GM19455 (cell line): ENCODE measurements around the gene DCLK1.
"Not testable (repeated sequence)": the region's sequence is repeated elsewhere in the genome, so short reads cannot be mapped to it uniquely, and the experiment has no call there.

ENCODE experiments used
- ATAC-seq: cut with Tn5 transposase; IDR thresholded peaks from one replicate; pipeline ENCODE4 v1.9.1; 2021; ENCODE audit not compliant: unreplicated experiment

Gene DCLK1

GRCh38 chr13:36131931-36132297 lies 732 bp upstream of the DCLK1 start:
- no peak for ATAC-seq

- no peak for ATAC-seq
These were observed 495 bp downstream of the DCLK1 start for GRCh38 chr13:36130552-36131221.

GRCh38 chr13:36130193-36130551 lies 1.0 kb downstream of the DCLK1 start:
- ATAC-seq, result no peak

- no peak for ATAC-seq
These were observed 1.6 kb downstream of the DCLK1 start for GRCh38 chr13:36129539-36129938.

GRCh38 chr13:36126491-36126890 lies 4.7 kb downstream of the DCLK1 start:
- ATAC-seq, result no peak

GRCh38 chr13:36125841-36126240 lies 5.3 kb downstream of the DCLK1 start:
- no peak for ATAC-seq

- ATAC-seq, result no peak
These were observed 6.9 kb downstream of the DCLK1 start for GRCh38 chr13:36124236-36124822.

- ATAC-seq, result no peak
These were observed 15.9 kb downstream of the DCLK1 start for GRCh38 chr13:36115306-36115705.

- ATAC-seq, result no peak
These were observed 16.9 kb downstream of the DCLK1 start for GRCh38 chr13:36114233-36114632.

GRCh38 chr13:36108954-36109353 lies 22.2 kb downstream of the DCLK1 start:
- no peak for ATAC-seq

GRCh38 chr13:36108342-36108741 lies 22.8 kb downstream of the DCLK1 start:
- no peak for ATAC-seq

GRCh38 chr13:36107521-36107920 lies 23.7 kb downstream of the DCLK1 start:
- ATAC-seq, result no peak

- ATAC-seq, result no peak
These were observed 25.5 kb downstream of the DCLK1 start for GRCh38 chr13:36105726-36106125.

- ATAC-seq, result no peak
These were observed 28.5 kb downstream of the DCLK1 start for GRCh38 chr13:36102721-36103120.

GRCh38 chr13:36101907-36102306 lies 29.3 kb downstream of the DCLK1 start:
- not testable (repeated sequence) for ATAC-seq

GRCh38 chr13:36101157-36101556 lies 30.0 kb downstream of the DCLK1 start:
- ATAC-seq, result no peak

- no peak for ATAC-seq
These were observed 33.1 kb downstream of the DCLK1 start for GRCh38 chr13:36098080-36098479.

- ATAC-seq, result no peak
These were observed 34.4 kb downstream of the DCLK1 start for GRCh38 chr13:36096461-36097416.

GRCh38 chr13:36094478-36094877 lies 36.7 kb downstream of the DCLK1 start:
- no peak for ATAC-seq

- no peak for ATAC-seq
These were observed 40.6 kb downstream of the DCLK1 start for GRCh38 chr13:36090592-36090991.

- ATAC-seq, result no peak
These were observed 42.0 kb downstream of the DCLK1 start for GRCh38 chr13:36089130-36089647.

- no peak for ATAC-seq
These were observed 42.7 kb downstream of the DCLK1 start for GRCh38 chr13:36088463-36088862.
